Sigmoid colon (tissue), 7 donors: Measurements from ENCODE around the gene CERS1. TPM values are rescaled to one million over a fixed set of nuclear protein-coding genes. Genes with fewer than 3 reads are reported as not detected.

Experiments
- DNase-seq: peaks from one replicate; pipeline ENCODE4 v3.0.0-alpha.2; 2019
- H3K27ac ChIP-seq, 4 donors: fragments of 200-600 bp; sonication (generic); one replicate each; pipeline ENCODE4 v1.5.1; 2016 to 2019; ENCODE audit warnings: mild to moderate bottlenecking in 1 of 4
- H3K27me3 ChIP-seq, 3 donors: fragments of 200-600 bp; sonication (generic); one replicate each; pipeline ENCODE4 v1.5.1; 2019; ENCODE audit warnings: mild to moderate bottlenecking in 1 of 3
- H3K36me3 ChIP-seq, 4 donors: fragments of 200-600 bp; sonication (generic); one replicate each; pipeline ENCODE4 v1.5.1; 2016 to 2019
- H3K4me1 ChIP-seq, 4 donors: fragments of 200-600 bp; sonication (generic); one replicate each; pipeline ENCODE4 v1.5.1; 2017 to 2019
- H3K4me3 ChIP-seq, 4 donors: fragments of 200-600 bp; sonication (generic); one replicate each; pipeline ENCODE4 v1.5.1; 2017 to 2019; ENCODE audit warnings: mild to moderate bottlenecking in 2 of 4, moderate library complexity in 1 of 4
- H3K9me3 ChIP-seq, 4 donors: fragments of 200-600 bp in 3 of 4; sonication (generic) in 3 of 4; one replicate each; pipeline versions ENCODE4 v1.5.1 to v1.6.1; 2013 to 2019
- EP300 ChIP-seq, 4 donors: sonication (generic); formaldehyde crosslinking; IDR thresholded peaks; one replicate each; pipeline ENCODE4 v1.6.1; 2017; ENCODE audit warnings: antibody characterized with exemption in 4 of 4
- POLR2A ChIP-seq, 2 donors: fragments of 450-650 bp; IDR thresholded peaks; one replicate each; pipeline ENCODE4 v1.6.1; 2016; ENCODE audit warnings: antibody characterized with exemption in 2 of 2, mild to moderate bottlenecking in 2 of 2, moderate library complexity in 2 of 2
- POLR2AphosphoS5 ChIP-seq, 4 donors: sonication (generic); formaldehyde crosslinking; IDR thresholded peaks; one replicate each; pipeline ENCODE4 v1.6.1; 2017; ENCODE audit warnings: antibody characterized with exemption in 4 of 4
- WGBS, 2 donors: extraction: QIAGEN DNeasy Blood & Tissue Kit; methylation state at CpG; one replicate each; pipeline ENCODE4 v1.1.7; 2013; 5-methylcytosine and 5-hydroxymethylcytosine counted together
- intact Hi-C: fragments of 100-400 bp; cut with DNase I; formaldehyde crosslinking; loops from one replicate; pipeline ENCODE4 v1.15.1; 2023
- polyA plus RNA-seq, 3 donors: library from polyadenylated mRNA; stranded (reverse); fragments of 200-250 nt; gene quantifications; one replicate each; pipeline ENCODE4 v1.2.3, GENCODE V29; 2013
- total RNA-seq, 4 donors: library from RNA; depleted of rRNA; stranded (reverse); fragments of >200 nt; gene quantifications; one replicate each; pipeline ENCODE4 v1.1.0, GENCODE V29; 2016
- TF ChIP-seq, protein P1 (sequence below), 4 experiments: fragments of 450-650 bp in 3 of 4; fragments of 200-600 bp in 1 of 4; IDR thresholded peaks; one replicate each; pipeline ENCODE4 v1.5.1; 2016 to 2019; ENCODE audit warnings: antibody characterized with exemption in 4 of 4, mild to moderate bottlenecking in 3 of 4, moderate library complexity in 2 of 4
- donor health status: healthy with polysubstance abuse.
- donor health status: Bipolar disorder and iron deficiency.
- donor health status: healthy.

Gene CERS1
- total and polyA plus RNA-seq, 7 donors, result 0.36 to 3.6 (median 0.70) TPM; not detected in 2

DNA sequence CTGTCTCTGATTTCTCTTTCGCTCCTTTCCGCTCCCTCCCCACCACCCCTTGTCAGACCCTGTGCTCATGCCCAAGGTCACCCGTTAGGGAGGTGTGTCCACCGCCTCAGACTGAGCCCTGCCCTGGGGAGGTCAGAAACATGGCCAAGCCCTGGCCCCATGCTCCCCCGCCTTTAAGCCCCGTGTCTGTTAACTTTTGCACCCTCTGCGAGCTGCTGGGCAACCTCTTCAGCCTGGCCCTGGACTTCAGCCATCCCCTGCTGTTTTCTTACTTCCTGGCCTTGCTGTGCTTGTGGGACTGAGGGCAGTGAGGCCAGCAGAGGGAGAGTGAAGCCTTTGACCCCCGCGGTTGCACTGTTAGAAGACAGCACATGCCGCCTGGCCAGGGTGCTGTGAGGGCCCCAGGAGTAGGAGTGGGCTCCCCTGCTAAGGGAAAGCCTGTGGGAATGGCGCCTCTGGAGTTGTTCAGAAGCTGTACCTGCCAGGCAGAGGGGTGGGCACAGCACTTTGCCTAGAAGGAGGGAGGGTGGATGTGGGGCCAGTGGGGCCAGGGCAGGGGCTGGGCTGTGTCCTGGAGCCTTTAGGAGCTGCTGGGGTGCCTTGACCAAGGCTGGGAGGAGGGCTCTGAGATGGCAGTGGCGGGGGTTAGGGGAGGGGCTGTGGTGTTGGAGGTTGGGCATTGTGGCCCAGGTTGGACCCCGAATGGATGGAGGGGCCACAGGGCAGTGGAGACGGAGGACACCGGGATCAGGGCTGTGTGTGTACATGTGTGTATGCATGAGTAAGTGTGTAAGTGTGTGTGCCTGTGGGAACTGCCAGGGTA, 56.3 kb downstream of the CERS1 start:
- no peak overlapping the region for H3K27ac ChIP-seq
- no peak for DNase-seq
- intact Hi-C loops, result loop anchor here (10.0 kb wide), 1 partner anchor 125 kb away; no protein-coding TSS in a partner anchor
- H3K4me1 ChIP-seq, result peaks cover 0 to 94% (median 62%) of the 10 kb centered on the region in 4 donors
- H3K4me3 ChIP-seq, result no peak overlapping the region
- H3K9me3 ChIP-seq, result no peaks in the 10 kb centered on the region
- TF ChIP-seq POLR2A (IDR thresholded peaks at IDR 0.05), result no peak
- TF ChIP-seq POLR2AphosphoS5 (IDR thresholded peaks at IDR 0.05), result no peak
- no peak for TF ChIP-seq EP300 (IDR thresholded peaks at IDR 0.05)
- H3K36me3 ChIP-seq, result peaks cover 0 to 9% (median 2%) of the 10 kb centered on the region in 4 donors
- no peaks in the 10 kb centered on the region for H3K27me3 ChIP-seq
- WGBS, 2 donors, result 64 to 84% methylated on average over 15 of the region's 15 CpGs

DNA sequence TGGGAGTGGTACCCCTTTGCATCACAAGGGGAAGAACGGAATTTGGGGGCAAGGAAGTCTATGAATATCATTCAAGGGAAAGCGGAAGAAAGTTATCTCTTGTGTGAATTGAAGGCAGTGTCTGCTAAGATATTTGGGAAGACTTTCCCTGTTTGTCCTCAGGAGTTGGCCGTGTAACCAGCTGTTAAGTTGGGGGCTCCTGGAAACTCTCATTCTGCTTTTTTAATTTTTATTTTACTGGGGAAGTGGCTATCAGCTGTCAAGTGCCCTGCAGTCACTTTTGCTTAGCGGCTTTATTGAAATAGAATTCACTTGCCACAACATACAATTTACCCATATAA, 61.3 kb downstream of the CERS1 start:
- DNase-seq, result no peak
- Histone ChIP-seq H3K9me3 (no peaks in the 10 kb centered on the region), H3K27ac (no peak overlapping the region), H3K4me3 (no peak overlapping the region), H3K4me1 (peaks cover 0 to 74% (median 54%) of the 10 kb centered on the region in 4 donors), H3K36me3 (peaks cover 0 to 9% (median 2%) of the 10 kb centered on the region in 4 donors), H3K27me3 (no peaks in the 10 kb centered on the region)
- intact Hi-C loops, result loop anchor here (5.0 kb wide), 1 partner anchor 247 kb away; the partner anchor contains the start of gene REX1BD
- WGBS, 2 donors, result 17 to 63% methylated on average over 4 of the region's 4 CpGs
- TF ChIP-seq POLR2A (IDR thresholded peaks at IDR 0.05) (no peak), POLR2AphosphoS5 (IDR thresholded peaks at IDR 0.05) (no peak), EP300 (IDR thresholded peaks at IDR 0.05) (no peak)
- TF ChIP-seq, protein P1, sequence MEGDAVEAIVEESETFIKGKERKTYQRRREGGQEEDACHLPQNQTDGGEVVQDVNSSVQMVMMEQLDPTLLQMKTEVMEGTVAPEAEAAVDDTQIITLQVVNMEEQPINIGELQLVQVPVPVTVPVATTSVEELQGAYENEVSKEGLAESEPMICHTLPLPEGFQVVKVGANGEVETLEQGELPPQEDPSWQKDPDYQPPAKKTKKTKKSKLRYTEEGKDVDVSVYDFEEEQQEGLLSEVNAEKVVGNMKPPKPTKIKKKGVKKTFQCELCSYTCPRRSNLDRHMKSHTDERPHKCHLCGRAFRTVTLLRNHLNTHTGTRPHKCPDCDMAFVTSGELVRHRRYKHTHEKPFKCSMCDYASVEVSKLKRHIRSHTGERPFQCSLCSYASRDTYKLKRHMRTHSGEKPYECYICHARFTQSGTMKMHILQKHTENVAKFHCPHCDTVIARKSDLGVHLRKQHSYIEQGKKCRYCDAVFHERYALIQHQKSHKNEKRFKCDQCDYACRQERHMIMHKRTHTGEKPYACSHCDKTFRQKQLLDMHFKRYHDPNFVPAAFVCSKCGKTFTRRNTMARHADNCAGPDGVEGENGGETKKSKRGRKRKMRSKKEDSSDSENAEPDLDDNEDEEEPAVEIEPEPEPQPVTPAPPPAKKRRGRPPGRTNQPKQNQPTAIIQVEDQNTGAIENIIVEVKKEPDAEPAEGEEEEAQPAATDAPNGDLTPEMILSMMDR (IDR thresholded peaks at IDR 0.05), result no peak

DNA sequence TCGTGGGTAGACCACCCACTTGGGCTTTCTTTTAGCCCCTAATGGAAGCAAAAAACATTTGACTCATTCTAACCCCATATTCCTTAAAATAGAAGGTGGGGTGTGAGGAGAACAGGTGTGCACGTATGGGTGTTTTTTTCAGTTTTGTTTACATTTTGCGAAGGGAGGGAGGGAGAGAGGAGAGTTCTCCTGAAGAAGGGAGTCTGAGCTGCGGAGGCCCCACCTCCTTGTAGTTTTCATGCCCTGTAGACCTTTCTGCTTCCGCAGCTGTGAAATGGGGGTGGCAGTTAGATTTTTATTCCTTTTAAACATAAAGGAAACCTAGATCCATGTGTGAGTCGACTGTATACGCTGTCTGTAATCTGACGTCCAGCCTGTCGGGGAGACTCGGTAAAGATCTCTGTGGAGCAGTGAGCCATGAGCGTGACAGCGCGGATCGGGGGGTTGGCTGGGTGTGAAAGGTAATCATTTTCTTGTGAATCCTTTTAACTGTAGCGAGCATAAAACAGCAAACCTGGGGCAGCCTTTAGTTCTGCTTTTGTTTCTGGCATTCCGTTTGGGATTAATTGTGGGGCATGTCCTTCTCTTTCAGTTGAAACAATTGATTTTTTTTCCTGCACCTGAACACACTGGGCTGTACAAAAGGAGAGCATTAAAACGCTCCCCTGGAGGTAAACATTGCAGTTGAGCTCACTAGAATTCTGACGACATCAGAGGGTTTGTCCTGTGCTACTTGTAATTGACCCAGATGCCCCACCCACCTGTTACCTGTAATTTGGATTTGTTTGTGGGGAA, 61.9 kb downstream of the CERS1 start:
- TF ChIP-seq POLR2A (IDR thresholded peaks at IDR 0.05), result peak in 1 of 2 donors; percentile 33
- TF ChIP-seq, protein P1 (IDR thresholded peaks at IDR 0.05), result no peak
- peak overlapping the region; percentile 68 to 97 (median 86) for H3K4me3 ChIP-seq
- H3K27ac ChIP-seq, result peak overlapping the region in 2 of 4 donors; percentile 88 to 91
- no peaks in the 10 kb centered on the region for H3K27me3 ChIP-seq
- H3K9me3 ChIP-seq, result no peaks in the 10 kb centered on the region
- H3K4me1 ChIP-seq, result peaks cover 0 to 69% (median 49%) of the 10 kb centered on the region in 4 donors
- WGBS, 2 donors, result 6 to 31% methylated on average over 18 of the region's 18 CpGs
- DNase-seq, result no peak
- H3K36me3 ChIP-seq, result peaks cover 0 to 9% (median 2%) of the 10 kb centered on the region in 4 donors
- intact Hi-C loops, result loop anchor here (5.0 kb wide), 1 partner anchor 247 kb away; the partner anchor contains the start of gene REX1BD

DNA sequence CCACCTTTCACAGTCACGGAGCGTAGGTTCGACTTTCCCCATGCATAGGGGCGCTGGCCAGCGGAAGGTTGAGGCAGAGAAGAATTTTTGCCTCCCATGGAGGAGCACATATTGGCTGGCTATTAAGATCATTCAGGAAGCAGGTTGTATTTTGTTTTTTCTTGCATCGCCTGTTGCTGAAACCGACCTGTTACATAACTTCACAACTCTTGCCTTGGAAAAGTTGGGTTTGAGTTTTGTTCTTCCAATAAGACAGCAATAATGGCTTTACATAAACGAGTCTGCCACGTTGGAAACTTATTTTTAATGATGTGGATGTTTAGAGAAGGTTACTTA, 62.8 kb downstream of the CERS1 start:
- no peak for DNase-seq
- Histone ChIP-seq H3K27me3 (no peaks in the 10 kb centered on the region), H3K27ac (peak overlapping the region; percentile 86 to 91 (median 88)), H3K4me3 (peak overlapping the region; percentile 68 to 97 (median 86)), H3K9me3 (no peaks in the 10 kb centered on the region), H3K36me3 (peaks cover 0 to 8% (median 2%) of the 10 kb centered on the region in 4 donors), H3K4me1 (peaks cover 0 to 59% (median 40%) of the 10 kb centered on the region in 4 donors)
- TF ChIP-seq POLR2A (IDR thresholded peaks at IDR 0.05), result no peak
- no peak for TF ChIP-seq POLR2AphosphoS5 (IDR thresholded peaks at IDR 0.05)
- TF ChIP-seq EP300 (IDR thresholded peaks at IDR 0.05), result no peak
- TF ChIP-seq, protein P1 (IDR thresholded peaks at IDR 0.05), result no peak
- WGBS, 2 donors, result 0 to 2% methylated on average over 9 of the region's 9 CpGs
- intact Hi-C loops, result loop anchor here (5.0 kb wide), 1 partner anchor 246 kb away; the partner anchor contains the start of gene REX1BD
